Fibroblast of lung (primary cell): ENCODE results near the gene RAPGEF6.

Source experiments
- CTCF ChIP-seq, 2 donors: IDR thresholded peaks in 1 of 2; conservative IDR thresholded peaks in 1 of 2; 1 replicate in 1 of 2; 2 replicates in 1 of 2; pipeline ENCODE4 v1.5.1; 2011 to 2012; ENCODE audit warnings: low read length in 2 of 2, control low read depth in 1 of 2, inconsistent platforms in 1 of 2, low read depth in 1 of 2, mild to moderate bottlenecking in 1 of 2
- EZH2 ChIP-seq: IDR thresholded peaks from 2 replicates; pipeline ENCODE4 v1.5.1; 2012; ENCODE audit warnings: low read length, control low read depth, mild to moderate bottlenecking; ENCODE audit errors: missing control alignments

- no peak for TF ChIP-seq CTCF (conservative IDR thresholded peaks at IDR 0.05 in 1 of 2, IDR thresholded peaks at IDR 0.05 in 1 of 2; ENCODE audit: low read depth in 1 of 2, low read length in 2 of 2)
- TF ChIP-seq EZH2, result no peak
Measured at GRCh38 chr5:131575660-131576227, 59.3 kb downstream of the RAPGEF6 start.
